H1 (cell line): ENCODE data around the gene IRGQ. TPM values are rescaled to one million over a fixed set of nuclear protein-coding genes. Genes with fewer than 3 reads are reported as not detected.

Source experiments
- CTCF ChIA-PET: fragments of 300-600 bp; sonication (Branson Sonifier 250); formaldehyde crosslinking; loops from one replicate; lab custom pipeline; 2021; ENCODE audit not compliant: partially characterized antibody; lab: Charles Lee
- POLR2A ChIA-PET: fragments of 300-600 bp; sonication (Branson Sonifier 250); formaldehyde crosslinking; loops from one replicate; lab custom pipeline; 2021; ENCODE audit warnings: inconsistent platforms; ENCODE audit not compliant: partially characterized antibody; lab: Charles Lee
- DNase-seq, 2 experiments: peaks; one replicate each; pipeline versions ENCODE4 v3.0.0 to v3.0.0-alpha.2; 2010 to 2022; ENCODE audit warnings: low spot score in 2 of 2, low read depth in 1 of 2, mixed read lengths in 1 of 2
- FAIRE-seq: peaks from 2 replicates; lab custom pipeline; 2011; peaks lifted over from hg19 to GRCh38; lab: Jason Lieb, UNC
- H2AFZ ChIP-seq: 2 replicates; pipeline ENCODE4 v1.8.1; 2012; ENCODE audit warnings: low read length, inconsistent platforms
- H2AK5ac ChIP-seq: 2 replicates; pipeline ENCODE4 v1.6.1; 2013; ENCODE audit warnings: low read depth, low read length
- H2BK120ac ChIP-seq: replicated peaks from 2 replicates; pipeline ENCODE3; 2013; ENCODE audit warnings: low read depth, low read length, inconsistent platforms
- H2BK12ac ChIP-seq: 2 replicates; pipeline ENCODE4 v1.6.1; 2013; ENCODE audit warnings: low read depth, low read length
- H2BK15ac ChIP-seq: 2 replicates; pipeline ENCODE4 v1.6.1; 2013; ENCODE audit warnings: low read length
- H2BK20ac ChIP-seq: 2 replicates; pipeline ENCODE4 v1.6.1; 2013; ENCODE audit warnings: low read length
- H2BK5ac ChIP-seq: 2 replicates; pipeline ENCODE4 v1.6.1; 2013; ENCODE audit warnings: low read depth, low read length
- H3K14ac ChIP-seq: 2 replicates; pipeline ENCODE4 v1.6.1; 2013; ENCODE audit warnings: inconsistent platforms; ENCODE audit not compliant: insufficient read length
- H3K18ac ChIP-seq: 2 replicates; pipeline ENCODE4 v1.6.1; 2013; ENCODE audit warnings: low read length; ENCODE audit errors: extremely low read depth
- H3K23ac ChIP-seq: 2 replicates; pipeline ENCODE4 v1.6.1; 2013; ENCODE audit warnings: inconsistent platforms; ENCODE audit not compliant: insufficient read length
- H3K23me2 ChIP-seq: 2 replicates; pipeline ENCODE4 v1.6.1; 2013; ENCODE audit warnings: low read depth, low read length
- H3K27ac ChIP-seq: 2 replicates; pipeline ENCODE4 v1.6.1; 2011; ENCODE audit warnings: low read depth, low read length, inconsistent platforms
- H3K27me3 ChIP-seq, 4 experiments: replicated peaks in 1 of 4; 1 replicate in 1 of 4; 2 replicates in 3 of 4; pipeline versions ENCODE4 v1.6.1 to v1.8.1; 2011 to 2013; ENCODE audit warnings: low read length in 3 of 4, mild to moderate bottlenecking in 3 of 4, inconsistent platforms in 2 of 4, mixed read lengths in 2 of 4, moderate library complexity in 1 of 4; ENCODE audit not compliant: control insufficient read depth in 3 of 4, insufficient read depth in 3 of 4; ENCODE audit errors: extremely low read depth in 1 of 4
- H3K36me3 ChIP-seq, 4 experiments: 2 replicates each; pipeline versions ENCODE4 v1.6.1 to v1.8.1; 2011 to 2013; ENCODE audit warnings: mild to moderate bottlenecking in 4 of 4, low read length in 3 of 4, moderate library complexity in 2 of 4, control low read depth in 1 of 4, inconsistent platforms in 1 of 4; ENCODE audit not compliant: insufficient read depth in 4 of 4, control insufficient read depth in 2 of 4
- H3K4ac ChIP-seq: replicated peaks from 2 replicates; pipeline ENCODE3; 2013; ENCODE audit warnings: low read length, low read depth, mixed read lengths, inconsistent platforms; ENCODE audit not compliant: insufficient read length
- H3K4me1 ChIP-seq, 4 experiments: replicated peaks in 1 of 4; 1 replicate in 1 of 4; 2 replicates in 3 of 4; pipeline versions ENCODE4 v1.6.1 to v1.8.1; 2011 to 2013; ENCODE audit warnings: low read length in 3 of 4, inconsistent platforms in 2 of 4, mixed read lengths in 1 of 4; ENCODE audit not compliant: insufficient read depth in 4 of 4, control insufficient read depth in 3 of 4
- H3K4me2 ChIP-seq, 2 experiments: 2 replicates each; pipeline versions ENCODE4 v1.6.1 to v1.8.1; 2011 to 2013; ENCODE audit warnings: low read depth in 2 of 2, low read length in 2 of 2, control low read depth in 1 of 2, inconsistent platforms in 1 of 2, mild to moderate bottlenecking in 1 of 2; ENCODE audit not compliant: insufficient read depth in 1 of 2
- H3K4me3 ChIP-seq, 4 experiments: fragments of 200-600, 300-600 bp in 1 of 4; sonication (generic), shearing (Covaris generic), sonication (Bioruptor Twin) in 1 of 4; 2 replicates each; pipeline versions ENCODE4 v1.5.1 to v1.8.1; 2011 to 2016; ENCODE audit warnings: low read length in 4 of 4, low read depth in 3 of 4, control low read depth in 2 of 4, inconsistent platforms in 2 of 4, mild to moderate bottlenecking in 2 of 4, mixed read lengths in 1 of 4, moderate library complexity in 1 of 4; ENCODE audit not compliant: insufficient read depth in 2 of 4; ENCODE audit errors: extremely low read depth in 1 of 4
- H3K56ac ChIP-seq: replicated peaks from 2 replicates; pipeline ENCODE3; 2013; ENCODE audit warnings: low read depth, mild to moderate bottlenecking, mixed read lengths, low read length, inconsistent platforms; ENCODE audit not compliant: insufficient read length
- H3K79me1 ChIP-seq: 2 replicates; pipeline ENCODE4 v1.6.1; 2013; ENCODE audit warnings: low read depth, low read length, control low read depth
- H3K79me2 ChIP-seq, 2 experiments: 2 replicates each; pipeline versions ENCODE4 v1.6.1 to v1.8.1; 2012 to 2013; ENCODE audit warnings: low read length in 2 of 2, mild to moderate bottlenecking in 2 of 2, inconsistent platforms in 1 of 2; ENCODE audit not compliant: insufficient read depth in 2 of 2, control insufficient read depth in 1 of 2
- H3K9ac ChIP-seq, 4 experiments: replicated peaks in 1 of 4; 1 replicate in 1 of 4; 2 replicates in 3 of 4; pipeline versions ENCODE4 v1.6.1 to v1.8.1; 2011 to 2013; ENCODE audit warnings: low read depth in 3 of 4, low read length in 3 of 4, control low read depth in 2 of 4, mild to moderate bottlenecking in 2 of 4, moderate library complexity in 2 of 4, inconsistent platforms in 1 of 4; ENCODE audit errors: extremely low read depth in 1 of 4
- H3K9me3 ChIP-seq, 2 experiments: 2 replicates each; pipeline versions ENCODE4 v1.6.1 to v1.8.1; 2012 to 2013; ENCODE audit warnings: mild to moderate bottlenecking in 2 of 2, moderate library complexity in 2 of 2, control low read depth in 1 of 2, inconsistent platforms in 1 of 2, low read depth in 1 of 2, low read length in 1 of 2, mixed read lengths in 1 of 2; ENCODE audit not compliant: insufficient read depth in 2 of 2
- H4K20me1 ChIP-seq, 2 experiments: replicated peaks in 1 of 2; 2 replicates each; pipeline versions ENCODE3 to v1.8.1; 2011 to 2013; ENCODE audit warnings: inconsistent platforms in 2 of 2, low read length in 2 of 2, mild to moderate bottlenecking in 1 of 2; ENCODE audit not compliant: insufficient read depth in 2 of 2, control insufficient read depth in 1 of 2
- H4K5ac ChIP-seq: 2 replicates; pipeline ENCODE4 v1.6.1; 2013; ENCODE audit warnings: low read length, low read depth, mixed read lengths, inconsistent platforms; ENCODE audit not compliant: insufficient read length
- H4K8ac ChIP-seq: 2 replicates; pipeline ENCODE4 v1.8.0; 2013; ENCODE audit warnings: mild to moderate bottlenecking, moderate library complexity, low read length, inconsistent platforms; ENCODE audit not compliant: insufficient read depth; ENCODE audit errors: extremely low read depth
- H4K91ac ChIP-seq: replicated peaks from 2 replicates; pipeline ENCODE3; 2013; ENCODE audit warnings: low read length, mixed read lengths, inconsistent platforms; ENCODE audit not compliant: insufficient read length
- ASH2L ChIP-seq: fragments of 200-600, 300-600 bp; sonication (generic); IDR thresholded peaks from one replicate; pipeline ENCODE4 v1.7.1; 2017; ENCODE audit warnings: low read length
- CHD1 ChIP-seq: IDR thresholded peaks from 2 replicates; pipeline ENCODE4 v1.6.1; 2012; ENCODE audit warnings: low read depth, low read length, improper control_type of control experiment
- KDM1A ChIP-seq: fragments of 200-600, 300-600 bp; sonication (generic); IDR thresholded peaks from 2 replicates; pipeline ENCODE4 v1.7.1; 2016; ENCODE audit warnings: mild to moderate bottlenecking, low read length, borderline replicate concordance
- SAP30 ChIP-seq: fragments of 300-600 bp; sonication (generic); IDR thresholded peaks from 2 replicates; pipeline ENCODE4 v1.7.1; 2012; ENCODE audit warnings: low read length, moderate library complexity, mild to moderate bottlenecking, inconsistent platforms; ENCODE audit not compliant: insufficient read depth, insufficient replicate concordance
- SIN3A ChIP-seq, 2 experiments: IDR thresholded peaks in 1 of 2; conservative IDR thresholded peaks in 1 of 2; 2 replicates each; pipeline ENCODE4 v1.6.1; 2011 to 2012; ENCODE audit warnings: low read length in 2 of 2, improper control_type of control experiment in 1 of 2, low read depth in 1 of 2, mild to moderate bottlenecking in 1 of 2
- SRF ChIP-seq: IDR thresholded peaks from 2 replicates; pipeline ENCODE4 v1.6.1; 2011; ENCODE audit warnings: mild to moderate bottlenecking, low read depth, low read length, moderate library complexity
- ZNF274 ChIP-seq: IDR thresholded peaks from 2 replicates; pipeline ENCODE4 v1.7.0; 2012; ENCODE audit warnings: low read length, borderline replicate concordance; ENCODE audit errors: extremely low read depth
- WGBS, 2 experiments: shearing (Covaris generic) in 1 of 2; methylation state at CpG; one replicate each; pipeline versions ENCODE4 v1.1.6 to v1.1.7; 2013 to 2015; ENCODE audit warnings: low lambda C conversion rate in 2 of 2, mixed read lengths in 2 of 2, inconsistent platforms in 1 of 2, low coverage in 1 of 2, missing lambda C conversion rate in 1 of 2; ENCODE audit not compliant: insufficient replicate concordance in 2 of 2, insufficient coverage in 1 of 2, insufficient read length in 1 of 2; ENCODE audit errors: extremely low coverage in 1 of 2, missing lambda C conversion rate in 1 of 2; 5-methylcytosine and 5-hydroxymethylcytosine counted together
- polyA plus RNA-seq, 7 experiments: library from polyadenylated mRNA; depleted of rRNA in 3 of 7; stranded (reverse) in 5 of 7; unstranded in 2 of 7; fragments of >200 nt in 5 of 7; fragments of 200-250 nt in 2 of 7; gene quantifications; 1 replicate in 5 of 7; 2 replicates in 1 of 7; 4 replicates in 1 of 7; pipeline versions ENCODE4 v1.2.1 to v1.2.3, GENCODE V29; 2011 to 2013; ENCODE audit warnings: missing spikeins in 2 of 7, mixed read lengths in 2 of 7
- total RNA-seq: library from RNA; stranded (reverse); fragmentation: NEBNext Ultra II Directional; extraction: Animal tissue kit (Norgen Biotek cat#: 25700); gene quantifications from 2 replicates; pipeline ENCODE4 v1.2.1, GENCODE V29; 2021
- TF ChIP-seq, protein P1 (sequence below): IDR thresholded peaks from 2 replicates; pipeline ENCODE4 v1.6.1; 2011; ENCODE audit warnings: low read length, improper control_type of control experiment

The IRGQ gene
- total and polyA plus RNA-seq, 2 of the 8 experiments (the other 6 are each of a cell fraction or from before 2014, with no cell fraction given), result 16.0 to 42.9 TPM

DNA sequence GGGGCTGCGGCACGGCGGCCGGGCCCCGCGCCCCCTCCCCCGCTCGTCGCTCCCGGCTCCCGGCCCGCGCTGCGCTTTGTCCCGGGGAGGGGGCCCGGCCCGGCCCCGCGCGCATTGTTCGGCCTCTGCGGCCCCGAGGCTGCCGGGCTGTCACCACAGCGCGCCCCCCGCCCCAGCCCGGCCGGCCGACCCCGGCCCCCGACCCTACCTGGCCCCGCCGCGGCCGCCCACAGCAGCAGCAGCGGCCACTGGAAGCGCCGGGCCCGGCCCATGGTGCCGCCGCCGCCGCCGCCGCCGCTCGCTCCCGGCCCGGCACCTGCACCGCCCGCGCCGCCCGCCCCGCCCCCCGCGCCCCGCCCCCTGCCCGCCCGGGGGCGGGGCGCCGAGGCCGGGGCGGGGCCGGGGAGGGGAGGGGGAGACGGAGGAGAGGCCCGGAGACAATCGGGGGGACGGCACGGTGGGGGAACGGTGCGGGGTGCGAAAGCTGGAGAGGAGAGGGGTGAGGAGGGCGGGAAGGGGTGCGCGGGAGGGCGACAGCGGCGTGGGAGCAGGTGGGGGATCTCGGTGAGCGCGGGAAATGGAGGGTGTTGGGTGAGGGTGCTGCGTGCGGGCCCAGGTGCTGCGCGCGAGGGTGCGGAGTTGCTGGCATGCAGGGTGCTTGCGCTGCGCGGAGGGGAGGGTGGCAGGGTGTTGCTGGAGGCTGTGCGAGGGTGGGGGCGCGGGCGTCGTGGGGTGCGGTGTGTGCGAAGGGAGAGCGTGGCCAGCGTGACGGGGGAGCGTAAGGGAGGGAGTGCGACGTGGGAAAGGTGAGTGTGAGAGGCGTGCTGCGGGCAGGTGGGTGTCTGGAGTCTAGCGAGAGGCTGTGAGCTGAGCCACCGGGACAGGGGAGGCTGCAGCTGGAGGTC, 43.8 kb upstream of the IRGQ start, which contains the start of gene CADM4:
CADM4 (minus strand) TSS at position 332 of the 905 bp plus-strand sequence; CDS start at position 272, 60 bp downstream.
- ChIA-PET CTCF (no interaction called here), POLR2A (interaction anchor here (1.5 to 1.7 kb wide), 2 partner anchors 11 to 18 kb away, joined by 3 to 4 read pairs; no protein-coding TSS in a partner anchor)
- Histone ChIP-seq H3K23me2 (peaks cover 18% of the 10 kb centered on the region), H2BK15ac (peak within 1 kb of the TSS; percentile 92; the same call in 1 of the 2 replicates), H3K27me3 (peaks cover 11 to 48% (median 29%) of the 10 kb centered on the region in 4 experiments), H2BK5ac (peak within 1 kb of the TSS; percentile 85; the same call in 1 of the 2 replicates), H3K79me1 (peaks cover 2% of the 10 kb centered on the region; the same call in 1 of the 2 replicates), H3K9me3 (no peaks in the 10 kb centered on the region), H2BK20ac (0 out of 2 replicates have a peak within 1 kb of the TSS, but pooled peaks have one; percentile 72), H3K14ac (no peak within 1 kb of the TSS), H4K5ac (no peak within 1 kb of the TSS), H3K56ac (no peak within 1 kb of the TSS), H3K79me2 (no peaks in the 10 kb centered on the region), H3K4me3 (peak within 1 kb of the TSS; percentile 72 to 92 (median 82)), H3K4ac (no peak within 1 kb of the TSS), H3K4me2 (peak within 1 kb of the TSS; percentile 89 to 92), H3K23ac (no peak within 1 kb of the TSS), H3K18ac (peak within 1 kb of the TSS; percentile 65), H3K27ac (no peak within 1 kb of the TSS), H3K36me3 (no peaks in the 10 kb centered on the region), H4K8ac (no peak within 1 kb of the TSS; the same call in 1 of the 2 replicates), H2BK12ac (peak within 1 kb of the TSS; percentile 78; the same call in 1 of the 2 replicates), H2AK5ac (no peak within 1 kb of the TSS; the same call in 1 of the 2 replicates), H3K9ac (peak within 1 kb of the TSS in 2 of 4 experiments; percentile 43 to 51; a peak in 4 of 7 replicates), H4K20me1 (no peaks in the 10 kb centered on the region), H2AFZ (no peak within 1 kb of the TSS; the same call in 1 of the 2 replicates), H2BK120ac (no peak within 1 kb of the TSS), H4K91ac (peak within 1 kb of the TSS; percentile 48), H3K4me1 (peaks cover 6 to 24% (median 16%) of the 10 kb centered on the region in 4 experiments)
- WGBS, 2 experiments, result 0% methylated on average over 2 of the region's 110 CpGs; no CpG with 5 or more reads in 1 of the 2 experiments
- DNase-seq (peak in 1 of 2 experiments; percentile 66), FAIRE-seq (no peak)
- TF ChIP-seq KDM1A (no peak), CHD1 (no peak), SAP30 (no peak), ZNF274 (no peak), ASH2L (peak; percentile 39), SRF (no peak), SIN3A (conservative IDR thresholded peaks at IDR 0.05 in 1 of 2, IDR thresholded peaks at IDR 0.05 in 1 of 2; ENCODE audit: low read depth in 1 of 2, low read length in 2 of 2) (0 out of 4 replicates have a peak, but pooled peaks of 1 of the 2 experiments have one; percentile 20)
- TF ChIP-seq, protein P1, sequence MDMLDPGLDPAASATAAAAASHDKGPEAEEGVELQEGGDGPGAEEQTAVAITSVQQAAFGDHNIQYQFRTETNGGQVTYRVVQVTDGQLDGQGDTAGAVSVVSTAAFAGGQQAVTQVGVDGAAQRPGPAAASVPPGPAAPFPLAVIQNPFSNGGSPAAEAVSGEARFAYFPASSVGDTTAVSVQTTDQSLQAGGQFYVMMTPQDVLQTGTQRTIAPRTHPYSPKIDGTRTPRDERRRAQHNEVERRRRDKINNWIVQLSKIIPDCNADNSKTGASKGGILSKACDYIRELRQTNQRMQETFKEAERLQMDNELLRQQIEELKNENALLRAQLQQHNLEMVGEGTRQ, result peak; percentile 22; the same call in 1 of the 2 replicates
